ENCODE measurements around the gene ANKRD55.

- TF ChIP-seq POLR2AphosphoS5 (IDR thresholded peaks at IDR 0.05), result no peak
- no peak for TF ChIP-seq POLR2A (IDR thresholded peaks at IDR 0.05)
Measured at GRCh38 chr5:56273376-56273955, 40.3 kb upstream of the ANKRD55 start.
